SK-MEL-5 (cell line): ENCODE results near the gene CUL1. TPM values are rescaled to one million over a fixed set of nuclear protein-coding genes. Genes with fewer than 3 reads are reported as not detected.
"Not testable (repeated sequence)": the region's sequence is repeated elsewhere in the genome, so short reads cannot be mapped to it uniquely, and the experiment has no call there.

Experiments used
- DNase-seq: peaks from one replicate; pipeline ENCODE4 v3.0.0-alpha.2; 2016; ENCODE audit warnings: low read depth, low spot score
- in situ Hi-C: cut with HindIII; loops from 2 replicates; pipeline ENCODE4 v1.10.0; 2016; ENCODE audit warnings: low sequenced_read_pairs, high pct_unique_total_duplicates, low pct_unique_long_range_greater_than_20kb
- total RNA-seq: library from RNA; depleted of rRNA; stranded (reverse); fragments of >200 nt; shearing (Covaris generic); gene quantifications from 2 replicates; pipeline ENCODE4 v1.2.3, GENCODE V29; 2014

CUL1 gene
- total RNA-seq, 1 experiment from 2014 or later: 68.6 TPM

- DNase-seq: no peak
- in situ Hi-C loops: no loop called here
Measured at GRCh38 chr7:148693651-148694050, 5.1 kb upstream of the CUL1 start.

DNA sequence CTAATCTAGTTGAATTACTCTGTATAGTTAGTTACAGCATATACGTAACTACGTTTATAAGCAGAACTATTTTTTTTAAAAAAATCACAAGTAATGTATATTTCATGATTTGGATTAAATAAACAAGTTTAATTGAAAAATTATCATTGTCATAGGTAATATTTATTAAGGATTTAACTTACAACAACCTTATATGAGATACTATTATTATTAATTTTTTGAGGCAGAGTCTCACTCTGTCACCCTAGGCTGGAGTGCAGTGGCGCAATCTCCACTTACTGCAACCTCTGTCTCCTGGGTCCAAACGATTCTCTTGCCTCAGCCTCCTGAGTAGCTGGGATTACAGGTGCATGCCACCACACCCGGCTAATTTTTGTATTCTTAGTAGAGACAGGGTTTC lies 4.1 kb upstream of the CUL1 start:
- DNase-seq: no peak
- in situ Hi-C loops: no loop called here

DNA sequence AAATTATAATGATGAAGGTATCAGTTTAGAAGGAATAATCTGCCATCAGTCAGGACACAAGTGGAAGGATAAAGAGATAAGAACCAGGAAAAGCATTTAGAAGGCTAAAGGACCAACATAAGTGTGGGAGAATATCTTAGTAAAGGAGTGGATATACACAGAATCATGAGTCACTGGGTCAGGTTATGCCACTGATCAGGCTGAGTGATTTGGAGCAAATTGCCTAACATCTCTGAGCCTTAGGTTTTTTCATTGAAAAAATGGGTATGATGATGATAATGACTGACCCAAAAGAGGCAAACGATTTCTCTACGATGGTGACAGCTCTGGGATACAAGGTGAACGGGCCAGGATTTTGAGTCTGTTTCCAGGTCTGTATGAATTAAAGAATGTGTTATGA lies 2.8 kb upstream of the CUL1 start:
- in situ Hi-C loops: no loop called here
- DNase-seq: no peak

GRCh38 chr7:148696787-148697186 lies 1.9 kb upstream of the CUL1 start:
- in situ Hi-C loops: no loop called here

DNA sequence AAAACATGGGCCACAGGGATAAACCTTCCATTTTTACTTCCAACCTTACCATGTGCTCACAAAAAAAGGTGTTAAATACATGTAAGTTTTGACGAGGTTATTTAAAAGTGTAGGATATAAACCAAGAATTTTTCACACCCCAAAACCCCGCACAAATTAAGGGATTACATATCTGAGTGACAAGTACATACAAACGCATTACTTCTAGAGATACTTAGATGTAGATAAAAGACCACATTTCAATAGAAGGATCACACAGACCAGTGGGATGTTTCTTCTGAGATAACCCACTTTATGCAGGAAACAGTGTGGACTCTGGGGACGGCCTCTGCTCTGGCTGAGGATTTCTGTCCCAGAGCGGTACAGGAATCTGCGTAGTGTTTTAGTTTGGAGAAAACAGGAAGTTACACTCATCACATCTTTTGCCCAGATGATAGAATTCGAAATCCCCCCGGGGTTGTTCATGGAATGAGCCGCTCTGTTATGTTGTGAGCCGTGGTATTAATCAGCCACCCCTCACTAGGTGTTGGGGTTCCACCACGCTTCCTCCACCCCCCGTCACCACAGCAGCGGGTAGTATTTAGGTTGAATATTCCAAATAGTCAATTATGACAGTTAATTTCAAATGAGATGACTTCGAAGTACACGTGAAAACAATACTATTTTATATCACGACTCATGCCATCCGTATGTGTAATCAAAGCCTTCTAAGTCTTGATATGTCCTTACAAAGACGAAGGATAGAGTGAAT lies 1.3 kb upstream of the CUL1 start:
- DNase-seq: no peak

More at GRCh38 chr7:148696787-148697186, 1.9 kb upstream of the CUL1 start:
- DNase-seq: no peak

DNA sequence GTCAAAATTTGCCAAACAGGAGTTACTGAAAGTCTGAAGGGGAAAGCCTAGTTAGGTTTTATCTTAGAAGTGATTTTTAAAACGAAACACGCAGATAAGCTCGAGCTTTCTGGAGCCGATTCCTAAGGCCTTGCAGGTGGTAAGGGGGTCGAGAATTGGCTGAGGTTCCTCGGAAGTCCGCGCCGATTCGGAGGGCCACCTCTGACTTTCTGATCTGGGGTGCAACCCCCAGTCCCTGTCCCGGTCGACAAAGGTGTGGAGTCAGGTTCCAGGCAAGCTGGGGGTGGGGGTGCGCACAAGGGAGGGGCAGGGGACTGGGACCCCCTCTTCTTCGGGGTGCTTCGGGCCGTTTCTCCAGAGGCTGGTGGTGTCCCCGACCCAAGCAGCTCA lies 701 bp upstream of the CUL1 start:
- DNase-seq: no peak
- in situ Hi-C loops: no loop called here

More for the DNA sequence above, 1.3 kb upstream of the CUL1 start:
- in situ Hi-C loops: no loop called here

DNA sequence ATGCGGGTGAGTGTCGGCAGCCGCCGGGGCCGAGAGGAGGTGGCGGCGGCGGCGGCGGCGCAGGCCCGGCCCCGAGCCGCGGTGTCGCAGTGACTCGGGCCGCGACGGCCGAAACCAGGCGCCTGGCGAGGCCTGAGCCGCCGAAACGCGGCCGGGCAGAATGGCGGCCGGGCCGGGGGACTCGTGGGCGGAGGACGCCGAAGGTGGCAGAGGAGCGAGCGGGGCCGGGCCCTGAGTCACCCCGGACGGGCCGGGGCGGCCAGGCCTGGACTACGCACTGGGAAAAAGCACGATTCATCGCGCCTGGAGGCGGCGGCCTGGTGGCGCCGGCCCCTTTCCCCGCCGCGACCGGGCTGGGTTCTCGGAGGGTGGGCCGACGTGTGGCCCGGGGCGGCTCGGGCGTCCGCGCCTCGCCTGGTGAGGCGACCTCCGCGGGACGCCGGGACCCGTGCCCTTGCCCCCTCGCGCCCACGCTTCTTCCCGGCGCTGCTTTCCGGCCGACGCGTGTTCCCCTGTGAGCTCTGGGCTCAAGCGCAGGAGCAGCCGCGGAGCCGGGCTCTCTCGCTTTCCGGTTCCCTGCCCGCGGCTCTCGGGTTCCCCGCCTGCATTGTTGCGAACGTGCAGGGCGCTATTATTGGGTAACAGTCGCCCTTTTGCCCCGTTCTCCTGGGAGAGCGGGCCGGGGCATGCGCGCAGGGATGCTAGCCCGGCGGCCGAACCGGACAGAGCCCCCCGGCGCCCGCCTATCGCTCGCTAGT lies 500 bp downstream of the CUL1 start:
- DNase-seq: peak; percentile 55
- in situ Hi-C loops: no loop called here

DNA sequence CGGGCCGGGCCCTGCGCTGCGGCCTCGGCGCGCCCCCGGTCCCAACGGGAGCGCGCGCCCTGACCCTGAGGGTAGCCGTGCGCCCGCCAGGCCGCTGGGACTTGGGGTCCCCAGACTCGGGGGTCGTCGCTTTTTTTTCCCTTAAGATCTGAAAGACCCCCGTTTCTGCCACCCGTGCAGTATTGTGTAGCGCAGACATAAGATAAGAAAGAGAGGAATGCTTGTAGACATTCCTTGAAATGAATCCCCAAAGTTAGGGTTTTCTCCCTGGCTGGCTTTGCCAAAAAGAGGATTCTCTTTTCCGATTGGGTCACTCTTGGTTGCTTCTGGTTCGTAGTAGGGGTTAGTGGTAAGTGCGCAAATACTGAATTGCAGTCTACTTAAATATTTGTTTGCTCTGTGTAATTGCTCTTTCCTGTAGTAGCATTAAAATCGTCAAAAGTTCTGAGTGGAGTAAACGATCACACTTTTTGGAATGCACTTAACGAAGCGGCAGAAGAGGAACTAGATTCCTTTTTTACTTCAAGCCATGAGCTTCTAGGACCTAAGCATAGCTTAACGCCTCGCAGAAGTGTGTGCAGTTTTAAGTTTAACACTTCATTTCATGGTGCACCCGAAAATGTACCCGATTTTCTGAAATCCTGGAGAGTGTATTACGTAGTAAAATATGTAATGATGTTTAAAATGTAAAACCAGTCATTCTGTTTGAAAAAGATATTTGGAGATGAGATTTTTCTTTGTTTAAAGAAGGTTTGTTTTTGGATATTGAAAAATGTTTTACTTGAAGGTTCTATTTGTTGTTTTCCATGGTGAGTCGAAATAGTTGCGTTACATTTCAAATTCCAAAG lies 1.3 kb downstream of the CUL1 start:
- in situ Hi-C loops: loop anchor here (10.0 kb wide), 1 partner anchor 135 kb away; no protein-coding TSS in a partner anchor
- peak; percentile 36 for DNase-seq

DNA sequence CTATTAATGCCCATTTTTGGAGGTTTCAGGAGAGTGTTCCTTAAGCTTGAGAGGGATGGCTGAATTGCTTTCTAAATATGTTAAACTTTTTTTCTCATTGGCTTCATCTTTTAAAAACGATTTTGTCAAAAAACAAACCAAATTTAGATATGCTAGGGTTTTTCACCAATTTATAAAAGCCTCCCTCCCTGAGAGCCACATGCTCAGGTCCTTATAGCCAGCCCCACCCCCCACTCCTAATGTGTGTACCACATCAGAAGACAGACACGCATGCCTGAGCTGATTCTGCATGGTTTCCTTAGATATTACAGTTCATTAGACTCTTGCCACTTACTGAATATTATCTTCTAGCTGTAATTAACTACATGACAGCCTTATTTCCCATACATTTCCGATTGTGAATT lies 2.0 kb downstream of the CUL1 start:
- in situ Hi-C loops: loop anchor here (10.0 kb wide), 1 partner anchor 136 kb away; no protein-coding TSS in a partner anchor
- DNase-seq: peak; percentile 55

GRCh38 chr7:148701414-148701813 lies 2.7 kb downstream of the CUL1 start:
- in situ Hi-C loops: loop anchor here (10.0 kb wide), 1 partner anchor 137 kb away; no protein-coding TSS in a partner anchor
- DNase-seq: peak; percentile 63

GRCh38 chr7:148702876-148703670 lies 4.4 kb downstream of the CUL1 start:
- DNase-seq: peak; percentile 57
- in situ Hi-C loops: loop anchor here (10.0 kb wide), 1 partner anchor 138 kb away; no protein-coding TSS in a partner anchor

GRCh38 chr7:148703671-148703962 lies 4.9 kb downstream of the CUL1 start:
- in situ Hi-C loops: loop anchor here (10.0 kb wide), 1 partner anchor 139 kb away; no protein-coding TSS in a partner anchor
- DNase-seq: not testable (repeated sequence)

GRCh38 chr7:148704189-148704588 lies 5.5 kb downstream of the CUL1 start:
- no peak for DNase-seq
- in situ Hi-C loops: loop anchor here (10.0 kb wide), 1 partner anchor 139 kb away; no protein-coding TSS in a partner anchor

DNA sequence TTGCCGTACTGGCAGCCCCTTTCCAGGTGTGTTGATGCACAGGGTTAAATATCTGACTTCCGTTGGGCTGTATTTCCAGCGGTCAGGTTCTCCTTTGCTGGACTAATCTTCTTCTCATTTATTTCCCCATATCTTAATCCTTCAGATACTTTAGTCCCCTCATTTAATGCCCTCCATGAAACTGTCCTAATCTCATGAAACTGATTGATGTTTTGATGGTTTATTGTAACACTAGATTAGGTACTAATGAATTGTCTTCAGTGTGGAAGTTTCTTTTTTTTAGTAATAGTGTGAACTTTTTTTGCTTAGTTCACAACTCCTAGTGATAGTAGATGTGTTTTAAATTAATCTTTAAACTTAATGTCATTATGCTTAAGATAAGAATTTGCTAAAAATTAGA lies 6.3 kb downstream of the CUL1 start:
- in situ Hi-C loops: loop anchor here (10.0 kb wide), 1 partner anchor 140 kb away; no protein-coding TSS in a partner anchor

GRCh38 chr7:148706368-148706767 lies 7.7 kb downstream of the CUL1 start:
- no peak for DNase-seq
- in situ Hi-C loops: loop anchor here (10.0 kb wide), 1 partner anchor 142 kb away; no protein-coding TSS in a partner anchor

More for the DNA sequence above, 6.3 kb downstream of the CUL1 start:
- no peak for DNase-seq

- DNase-seq: no peak
- in situ Hi-C loops: loop anchor here (10.0 kb wide), 1 partner anchor 143 kb away; no protein-coding TSS in a partner anchor
Measured at GRCh38 chr7:148708026-148708885, 9.6 kb downstream of the CUL1 start.
